BLaER1 (cell line): ENCODE measurements around the gene DSCAML1.

Source experiments
- H3K27ac ChIP-seq: shearing (Covaris generic); formaldehyde crosslinking; 2 replicates; pipeline ENCODE4 v1.8.1; 2022
- H3K27me3 ChIP-seq: shearing (Covaris generic); formaldehyde crosslinking; 2 replicates; pipeline ENCODE4 v1.8.1; 2022
- H3K36me3 ChIP-seq: shearing (Covaris generic); formaldehyde crosslinking; 2 replicates; pipeline ENCODE4 v1.8.1; 2022
- H3K4me1 ChIP-seq: shearing (Covaris generic); formaldehyde crosslinking; 2 replicates; pipeline ENCODE4 v1.8.1; 2022
- H3K4me2 ChIP-seq: shearing (Covaris generic); formaldehyde crosslinking; 2 replicates; pipeline ENCODE4 v1.8.1; 2022
- H3K4me3 ChIP-seq: shearing (Covaris generic); formaldehyde crosslinking; 2 replicates; pipeline ENCODE4 v1.8.1; 2022
- H3K9ac ChIP-seq: shearing (Covaris generic); formaldehyde crosslinking; 2 replicates; pipeline ENCODE4 v1.8.1; 2022
- H3K9me3 ChIP-seq: shearing (Covaris generic); formaldehyde crosslinking; 2 replicates; pipeline ENCODE4 v1.8.1; 2022
- H4K20me1 ChIP-seq: shearing (Covaris generic); formaldehyde crosslinking; 2 replicates; pipeline ENCODE4 v1.8.1; 2022
- Cebpa-rat ChIP-seq: shearing (Covaris generic); IDR thresholded peaks from 2 replicates; pipeline ENCODE4 v1.8.1; 2022

The DSCAML1 gene

GRCh38 chr11:117489999-117490679 lies 306.9 kb downstream of the DSCAML1 start:
- Histone ChIP-seq H3K27ac (peak overlapping the region; percentile 15; the same call in 1 of the 2 replicates), H3K4me1 (peaks cover 66% of the 10 kb centered on the region), H3K4me3 (no peak overlapping the region)

GRCh38 chr11:117488996-117489952 lies 307.7 kb downstream of the DSCAML1 start:
- Histone ChIP-seq H3K36me3 (no peaks in the 10 kb centered on the region), H4K20me1 (no peaks in the 10 kb centered on the region), H3K9ac (0 out of 2 replicates have a peak overlapping the region, but pooled peaks have one; percentile 17), H3K4me3 (no peak overlapping the region), H3K4me1 (peaks cover 61% of the 10 kb centered on the region), H3K27ac (peak overlapping the region; percentile 15; the same call in 1 of the 2 replicates), H3K4me2 (peak overlapping the region; percentile 72), H3K27me3 (0 out of 2 replicates have a peak, but pooled peaks cover 3% of the 10 kb centered on the region), H3K9me3 (no peaks in the 10 kb centered on the region)
- TF ChIP-seq Cebpa-rat, result no peak

More at GRCh38 chr11:117489999-117490679, 306.9 kb downstream of the DSCAML1 start:
- Histone ChIP-seq H3K9me3 (no peaks in the 10 kb centered on the region), H3K36me3 (no peaks in the 10 kb centered on the region), H4K20me1 (no peaks in the 10 kb centered on the region), H3K27me3 (0 out of 2 replicates have a peak, but pooled peaks cover 3% of the 10 kb centered on the region), H3K4me2 (peak overlapping the region; percentile 72), H3K9ac (0 out of 2 replicates have a peak overlapping the region, but pooled peaks have one; percentile 17)
- no peak for TF ChIP-seq Cebpa-rat

GRCh38 chr11:117486059-117486458 lies 311.0 kb downstream of the DSCAML1 start:
- Histone ChIP-seq H3K36me3 (no peaks in the 10 kb centered on the region), H3K9ac (no peak overlapping the region), H3K27ac (no peak overlapping the region), H3K9me3 (no peaks in the 10 kb centered on the region), H4K20me1 (no peaks in the 10 kb centered on the region), H3K27me3 (no peaks in the 10 kb centered on the region), H3K4me1 (peaks cover 38% of the 10 kb centered on the region), H3K4me3 (no peak overlapping the region), H3K4me2 (no peak overlapping the region)
- TF ChIP-seq Cebpa-rat, result no peak

GRCh38 chr11:117484156-117484555 lies 312.9 kb downstream of the DSCAML1 start:
- Histone ChIP-seq H3K27me3 (no peaks in the 10 kb centered on the region), H3K4me1 (peaks cover 19% of the 10 kb centered on the region), H3K4me2 (no peak overlapping the region), H4K20me1 (no peaks in the 10 kb centered on the region), H3K9me3 (no peaks in the 10 kb centered on the region), H3K36me3 (no peaks in the 10 kb centered on the region), H3K9ac (no peak overlapping the region), H3K4me3 (no peak overlapping the region), H3K27ac (no peak overlapping the region)
- TF ChIP-seq Cebpa-rat, result no peak

GRCh38 chr11:117483372-117483771 lies 313.6 kb downstream of the DSCAML1 start:
- no peak overlapping the region for H3K4me2 ChIP-seq
- no peaks in the 10 kb centered on the region for H3K9me3 ChIP-seq
- H3K4me1 ChIP-seq, result peaks cover 11% of the 10 kb centered on the region
- no peaks in the 10 kb centered on the region for H4K20me1 ChIP-seq
- H3K27ac ChIP-seq, result no peak overlapping the region
- no peak overlapping the region for H3K4me3 ChIP-seq
- H3K27me3 ChIP-seq, result no peaks in the 10 kb centered on the region
- no peak overlapping the region for H3K9ac ChIP-seq
- TF ChIP-seq Cebpa-rat, result no peak
- no peaks in the 10 kb centered on the region for H3K36me3 ChIP-seq

GRCh38 chr11:117482881-117483280 lies 314.1 kb downstream of the DSCAML1 start:
- no peak overlapping the region for H3K27ac ChIP-seq
- no peak for TF ChIP-seq Cebpa-rat
- no peaks in the 10 kb centered on the region for H4K20me1 ChIP-seq
- H3K27me3 ChIP-seq, result no peaks in the 10 kb centered on the region
- no peak overlapping the region for H3K4me2 ChIP-seq
- H3K36me3 ChIP-seq, result no peaks in the 10 kb centered on the region
- no peak overlapping the region for H3K9ac ChIP-seq
- H3K9me3 ChIP-seq, result no peaks in the 10 kb centered on the region
- peaks cover 6% of the 10 kb centered on the region for H3K4me1 ChIP-seq
- no peak overlapping the region for H3K4me3 ChIP-seq

- H3K36me3 ChIP-seq, result no peaks in the 10 kb centered on the region
- no peak for TF ChIP-seq Cebpa-rat
- no peaks in the 10 kb centered on the region for H4K20me1 ChIP-seq
- no peaks in the 10 kb centered on the region for H3K9me3 ChIP-seq
- no peaks in the 10 kb centered on the region for H3K27me3 ChIP-seq
- no peak overlapping the region for H3K4me2 ChIP-seq
- no peaks in the 10 kb centered on the region for H3K4me1 ChIP-seq
- H3K4me3 ChIP-seq, result no peak overlapping the region
- no peak overlapping the region for H3K27ac ChIP-seq
- no peak overlapping the region for H3K9ac ChIP-seq
Measured at GRCh38 chr11:117481885-117482284, 315.1 kb downstream of the DSCAML1 start.

- Histone ChIP-seq H3K4me3 (no peak overlapping the region), H3K9me3 (no peaks in the 10 kb centered on the region), H3K27ac (no peak overlapping the region), H3K4me1 (no peaks in the 10 kb centered on the region), H4K20me1 (no peaks in the 10 kb centered on the region), H3K4me2 (no peak overlapping the region), H3K9ac (no peak overlapping the region), H3K27me3 (no peaks in the 10 kb centered on the region), H3K36me3 (no peaks in the 10 kb centered on the region)
- no peak for TF ChIP-seq Cebpa-rat
Measured at GRCh38 chr11:117481036-117481435, 316.0 kb downstream of the DSCAML1 start.

- no peak overlapping the region for H3K27ac ChIP-seq
- no peak overlapping the region for H3K4me2 ChIP-seq
- H3K4me1 ChIP-seq, result no peaks in the 10 kb centered on the region
- H3K9me3 ChIP-seq, result no peaks in the 10 kb centered on the region
- H4K20me1 ChIP-seq, result no peaks in the 10 kb centered on the region
- H3K27me3 ChIP-seq, result no peaks in the 10 kb centered on the region
- H3K4me3 ChIP-seq, result no peak overlapping the region
- no peaks in the 10 kb centered on the region for H3K36me3 ChIP-seq
- TF ChIP-seq Cebpa-rat, result no peak
- H3K9ac ChIP-seq, result no peak overlapping the region
Measured at GRCh38 chr11:117480221-117480620, 316.8 kb downstream of the DSCAML1 start.

GRCh38 chr11:117479372-117479771 lies 317.6 kb downstream of the DSCAML1 start:
- no peaks in the 10 kb centered on the region for H4K20me1 ChIP-seq
- no peaks in the 10 kb centered on the region for H3K4me1 ChIP-seq
- no peak overlapping the region for H3K4me2 ChIP-seq
- no peaks in the 10 kb centered on the region for H3K36me3 ChIP-seq
- TF ChIP-seq Cebpa-rat, result no peak
- H3K27ac ChIP-seq, result no peak overlapping the region
- H3K9me3 ChIP-seq, result no peaks in the 10 kb centered on the region
- H3K9ac ChIP-seq, result no peak overlapping the region
- H3K27me3 ChIP-seq, result no peaks in the 10 kb centered on the region
- H3K4me3 ChIP-seq, result no peak overlapping the region
